Brain pericyte (primary cell): ENCODE measurements around the gene ABCB8.

Experiments used
- DNase-seq: peaks from one replicate; pipeline ENCODE4 v3.0.0-alpha.2; 2012; ENCODE audit warnings: low read depth, low spot score

The ABCB8 gene

GRCh38 chr7:151085691-151086620, 57.7 kb downstream of the ABCB8 start, which contains the start of gene AGAP3:
TSS of gene AGAP3 (plus strand) at chr7:151086475. CDS start at chr7:151086742, 267 bp downstream.
- DNase-seq, result no peak

GRCh38 chr7:151086802-151087244, 58.6 kb downstream of the ABCB8 start:
- DNase-seq, result no peak

- no peak for DNase-seq
These were observed 59.2 kb downstream of the ABCB8 start for GRCh38 chr7:151087245-151088018.

GRCh38 chr7:151088019-151088855, 60.0 kb downstream of the ABCB8 start:
- no peak for DNase-seq

GRCh38 chr7:151088856-151089699, 60.8 kb downstream of the ABCB8 start:
- no peak for DNase-seq

GRCh38 chr7:151089893-151090730, 61.9 kb downstream of the ABCB8 start:
- no peak for DNase-seq

- no peak for DNase-seq
These were observed 62.8 kb downstream of the ABCB8 start for GRCh38 chr7:151091003-151091402.

GRCh38 chr7:151091431-151091830, 63.2 kb downstream of the ABCB8 start:
- no peak for DNase-seq

GRCh38 chr7:151091988-151092387, 63.7 kb downstream of the ABCB8 start:
- no peak for DNase-seq

- no peak for DNase-seq
These were observed 65.5 kb downstream of the ABCB8 start for GRCh38 chr7:151093748-151094147.

GRCh38 chr7:151094675-151095074, 66.4 kb downstream of the ABCB8 start:
- DNase-seq, result no peak

GRCh38 chr7:151095123-151095797, 67.0 kb downstream of the ABCB8 start:
- DNase-seq, result no peak

GRCh38 chr7:151095828-151096475, 67.7 kb downstream of the ABCB8 start:
- no peak for DNase-seq
